K562 (cell line): Measurements from ENCODE around the gene NAPB. TPM values are rescaled to one million over a fixed set of nuclear protein-coding genes. Genes with fewer than 3 reads are reported as not detected.

Experiments used
- ATAC-seq: fragments of 200-7000 bp; cut with Tn5 transposase; 3 replicates; pipeline ENCODE4 v1.9.1; 2020; ENCODE audit warnings: moderate library complexity
- BruUV-seq: library from RNA; stranded (reverse); fragments of 400-500 nt; replicated peaks from 2 replicates; lab custom pipeline; 2021; lab: Mats Ljungman, UMichigan
- CTCF ChIA-PET: fragments of 300-600 bp; formaldehyde crosslinking; extraction: SDS; loops from one replicate; lab custom pipeline; 2021; ENCODE audit warnings: low intra/inter-chr PET ratio; lab: Yijun Ruan, JAX
- POLR2A ChIA-PET: fragments of 300-600, 350-650 bp; sonication (Branson Sonifier 250); formaldehyde crosslinking; extraction: SDS; loops from one replicate; lab custom pipeline; 2021; ENCODE audit warnings: antibody characterized with exemption, inconsistent platforms; lab: Yijun Ruan, JAX
- DNase-seq, 4 experiments: peaks; one replicate each; pipeline versions ENCODE4 v3.0.0 to v3.0.0-alpha.2; 2011 to 2018; ENCODE audit warnings: low spot score in 3 of 4, mixed read lengths in 3 of 4; ENCODE audit errors: extremely low read depth in 1 of 4
- FAIRE-seq: peaks from 2 replicates; lab custom pipeline; 2011; peaks lifted over from hg19 to GRCh38; lab: Jason Lieb, UNC
- H2AFZ ChIP-seq: 2 replicates; pipeline ENCODE4 v1.6.0; 2011; ENCODE audit warnings: low read depth, low read length, control low read depth, inconsistent platforms
- H3K27ac ChIP-seq: fragments of 200-600 bp; 3 replicates; pipeline ENCODE4 v1.8.0; 2011; ENCODE audit warnings: low read depth, mild to moderate bottlenecking, control low read depth, inconsistent platforms, low read length, moderate library complexity, mixed read lengths; ENCODE audit errors: extremely low read depth
- H3K27me3 ChIP-seq, 2 experiments: fragments of 300-600 bp in 1 of 2; 2 replicates in 1 of 2; 3 replicates in 1 of 2; pipeline versions ENCODE4 v1.6.0 to v1.8.0; 2011; ENCODE audit warnings: inconsistent platforms in 2 of 2, low read length in 2 of 2, mild to moderate bottlenecking in 1 of 2, mixed read lengths in 1 of 2, moderate library complexity in 1 of 2; ENCODE audit not compliant: control insufficient read depth in 2 of 2, insufficient read depth in 2 of 2
- H3K36me3 ChIP-seq: fragments of 300-600 bp; 3 replicates; pipeline ENCODE4 v1.8.0; 2011; ENCODE audit warnings: mild to moderate bottlenecking, low read length, inconsistent platforms; ENCODE audit not compliant: control insufficient read depth, insufficient read depth
- H3K4me1 ChIP-seq, 2 experiments: fragments of 200-600 bp in 1 of 2; replicated peaks in 1 of 2; 2 replicates in 1 of 2; 3 replicates in 1 of 2; pipeline versions ENCODE4 v1.5.1 to v1.8.0; 2011; ENCODE audit warnings: inconsistent platforms in 2 of 2, low read length in 2 of 2, mild to moderate bottlenecking in 1 of 2, mixed read lengths in 1 of 2, moderate library complexity in 1 of 2; ENCODE audit not compliant: control insufficient read depth in 2 of 2, insufficient read depth in 2 of 2
- H3K4me2 ChIP-seq: 2 replicates; pipeline ENCODE4 v1.6.1; 2011; ENCODE audit warnings: low read length, control low read depth, inconsistent platforms, mixed read lengths; ENCODE audit not compliant: insufficient read depth
- H3K4me3 ChIP-seq: fragments of 200-600 bp; sonication (generic), shearing (Covaris generic); 2 replicates; pipeline ENCODE4 v1.5.1; 2016; ENCODE audit warnings: control low read depth, inconsistent platforms
- H3K79me2 ChIP-seq: fragments of 200-600 bp; 3 replicates; pipeline ENCODE4 v1.8.0; 2011; ENCODE audit warnings: low read length, inconsistent platforms; ENCODE audit not compliant: control insufficient read depth, insufficient read depth
- H3K9ac ChIP-seq, 2 experiments: 2 replicates each; pipeline versions ENCODE4 v1.6.0 to v1.6.1; 2011; ENCODE audit warnings: low read depth in 2 of 2, low read length in 2 of 2, control low read depth in 1 of 2, inconsistent platforms in 1 of 2, mild to moderate bottlenecking in 1 of 2, mixed read lengths in 1 of 2; ENCODE audit not compliant: insufficient read depth in 1 of 2
- H3K9me1 ChIP-seq: one replicate; pipeline ENCODE4 v1.6.0; 2011; ENCODE audit warnings: inconsistent platforms, mild to moderate bottlenecking, low read length, moderate library complexity; ENCODE audit not compliant: control insufficient read depth, insufficient read depth
- H3K9me3 ChIP-seq: replicated peaks from 2 replicates; pipeline ENCODE4 v1.5.1; 2011; ENCODE audit warnings: low read depth, low read length, inconsistent platforms; ENCODE audit not compliant: control insufficient read depth, insufficient read depth
- H4K20me1 ChIP-seq: replicated peaks from 2 replicates; pipeline ENCODE4 v1.6.1; 2011; ENCODE audit warnings: low read length, inconsistent platforms, mixed read lengths; ENCODE audit not compliant: control insufficient read depth, insufficient read depth
- E4F1 ChIP-seq: fragments of 250-450 bp; sonication (Bioruptor Pico); IDR thresholded peaks from 2 replicates; pipeline ENCODE4 v1.5.0; 2021; ENCODE audit warnings: mild to moderate bottlenecking, borderline replicate concordance
- NFIC ChIP-seq: fragments of 450-650 bp; IDR thresholded peaks from 2 replicates; pipeline ENCODE4 v1.6.1; 2017; ENCODE audit warnings: mild to moderate bottlenecking, inconsistent platforms
- WGBS: fragments of 100-300 bp; shearing (Covaris generic); methylation state at CpG from one replicate; pipeline ENCODE4 v1.1.6; 2016; ENCODE audit warnings: low coverage, mixed read lengths; ENCODE audit not compliant: insufficient coverage; ENCODE audit errors: missing lambda C conversion rate; 5-methylcytosine and 5-hydroxymethylcytosine counted together
- in situ Hi-C: fragments of 300-500 bp; cut with MboI; formaldehyde crosslinking; loops from 4 replicates; pipeline ENCODE4 v1.15.0; 2018; ENCODE audit warnings: inconsistent platforms, mixed read lengths
- intact Hi-C: fragments of 100-400 bp; cut with micrococcal nuclease; formaldehyde crosslinking; loops from 2 replicates; pipeline ENCODE4 v1.14.2; 2022
- polyA plus RNA-seq, 8 experiments: library from polyadenylated mRNA; depleted of rRNA in 4 of 8; stranded (reverse) in 5 of 8; unstranded in 3 of 8; fragments of >200 nt; fragmentation: Nextera tagmentation in 2 of 8; fragmentation: Illumina TruSeq in 1 of 8; extraction: Ambion mirVana in 2 of 8; extraction: Trizol in 1 of 8; gene quantifications; 2 replicates each; pipeline versions ENCODE4 v1.2.1 to v1.2.3, GENCODE V29; 2011 to 2014; ENCODE audit warnings: inconsistent platforms in 1 of 8, missing spikeins in 1 of 8
- total RNA-seq, 7 experiments: library from RNA; depleted of rRNA in 6 of 7; stranded (reverse); fragments of >200 nt in 6 of 7; fragmentation: Illumina TruSeq in 2 of 7; extraction: Trizol in 2 of 7; gene quantifications; 2 replicates each; pipeline versions ENCODE4 v1.2.1 to v1.2.3, GENCODE V29; 2011 to 2021; ENCODE audit warnings: low replicate concordance in 1 of 7

NAPB gene
- total and polyA plus RNA-seq, 9 of the 15 experiments (the other 6 are each of a cell fraction or from before 2014, with no cell fraction given): 1.4 to 7.7 (median 5.2) TPM

GRCh38 chr20:23435626-23436539 is 14.6 kb upstream of the NAPB start:
- Histone ChIP-seq H3K36me3 (no peaks in the 10 kb centered on the region), H3K9me1 (no peaks in the 10 kb centered on the region), H3K4me1 (peaks cover 4% of the 10 kb centered on the region in 2 experiments; a peak in 3 of 5 replicates), H3K27ac (no peak overlapping the region), H3K4me2 (no peak overlapping the region), H3K9ac (peak overlapping the region in 1 of 2 experiments; percentile 78; a peak in 1 of 4 replicates), H3K4me3 (no peak overlapping the region), H3K79me2 (no peaks in the 10 kb centered on the region), H3K9me3 (no peaks in the 10 kb centered on the region), H2AFZ (peak overlapping the region; percentile 52; the same call in 1 of the 2 replicates), H4K20me1 (no peaks in the 10 kb centered on the region), H3K27me3 (no peaks in the 10 kb centered on the region)
- DNase-seq (no peak), FAIRE-seq (no peak), ATAC-seq (no peak)
- in situ Hi-C loops (loop anchor here (10.0 kb wide), 1 partner anchor 179 kb away; no protein-coding TSS in a partner anchor), intact Hi-C loops (no loop called here)
- WGBS: 32% methylated on average over 7 of the region's 11 CpGs
- ChIA-PET POLR2A (interaction anchor here (0.6 kb wide), 2 partner anchors 9 to 115 kb away, joined by 3 read pairs; no protein-coding TSS in a partner anchor), CTCF (no interaction called here)
- BruUV-seq: no TSS peak
- TF ChIP-seq NFIC: 0 out of 2 replicates have a peak, but pooled peaks have one; percentile 11
- TF ChIP-seq E4F1 (CRISPR knock-in tag): no peak
